NCI-H2171 treated with DMSO at 0.1 percent for 48 hours (cell line): ENCODE measurements around the gene SOX8.

Source experiments
- DNase-seq: peaks from one replicate; lab custom pipeline; 2025; lab: John Stamatoyannopoulos, UW

Gene SOX8

DNA sequence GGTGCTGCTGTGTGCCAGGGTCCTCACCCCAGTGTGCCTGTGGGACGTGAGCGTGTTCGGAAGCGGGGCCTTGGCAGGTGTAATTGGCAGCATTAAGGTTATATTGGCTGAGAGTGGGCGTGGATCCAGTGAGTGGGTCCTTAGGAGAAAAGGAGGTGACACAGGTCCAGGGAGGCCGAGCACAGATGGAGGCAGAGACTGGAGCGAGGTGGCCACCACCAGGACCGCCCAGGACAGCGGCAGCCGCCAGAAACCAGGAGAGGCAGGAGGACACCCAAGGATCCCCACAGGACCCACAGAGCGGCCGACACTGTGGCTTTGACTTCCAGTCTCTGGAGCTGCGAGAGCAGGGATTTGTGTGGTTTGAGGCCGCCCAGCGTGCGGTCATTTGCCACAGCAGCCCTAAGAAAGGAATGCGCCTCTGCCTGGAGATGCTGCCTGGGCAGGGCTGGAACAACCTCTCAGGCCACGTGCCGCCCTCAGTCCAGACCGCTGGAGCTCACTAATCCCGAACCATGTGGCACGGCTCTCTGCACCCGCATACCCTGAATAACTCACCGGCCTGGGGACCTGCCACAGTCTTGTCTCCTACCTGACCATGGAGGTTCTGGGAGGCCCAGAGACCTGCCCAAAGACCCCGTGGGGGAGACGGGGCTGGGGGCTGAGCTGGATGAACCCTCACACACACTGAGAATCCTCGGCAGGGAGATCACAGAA is 45.4 kb downstream of the SOX8 start:
- DNase-seq, result no peak

DNA sequence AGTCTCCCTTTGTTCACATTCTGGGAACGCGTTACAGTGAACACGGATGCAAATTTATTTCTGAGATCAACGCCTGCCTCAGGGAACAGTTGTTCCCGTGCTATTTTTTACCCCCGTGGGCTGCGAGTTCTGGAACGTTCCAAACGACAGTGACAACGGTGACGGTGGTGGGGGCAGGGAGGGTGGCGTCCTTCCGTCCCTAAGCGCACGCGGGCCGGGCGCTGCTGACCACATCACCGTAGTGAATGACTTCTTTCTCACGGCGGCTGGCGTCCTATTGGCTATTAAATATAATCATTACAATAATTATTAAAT is 45.9 kb downstream of the SOX8 start:
- no peak for DNase-seq

DNA sequence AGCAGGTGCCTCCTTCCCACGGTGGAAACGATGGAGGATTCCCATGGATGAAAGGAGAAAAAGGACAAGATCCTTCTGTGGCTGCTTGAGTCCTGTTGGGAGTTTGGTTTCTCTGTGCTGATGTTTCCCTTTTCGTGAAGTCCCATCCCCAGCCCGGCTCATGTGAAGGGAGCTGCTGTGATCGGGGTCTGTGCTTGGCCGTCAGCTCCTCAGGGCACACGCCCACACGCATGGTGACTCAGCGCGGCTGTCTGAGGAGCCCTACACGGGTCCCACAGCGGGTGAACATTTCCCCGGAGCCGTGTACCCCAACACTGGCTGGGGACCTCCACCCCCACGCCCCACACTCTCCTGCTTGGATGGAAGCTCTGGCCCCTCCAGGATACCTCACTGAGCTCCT is 46.5 kb downstream of the SOX8 start:
- DNase-seq, result no peak

GRCh38 chr16:1028524-1029258 is 47.1 kb downstream of the SOX8 start:
- DNase-seq, result no peak

DNA sequence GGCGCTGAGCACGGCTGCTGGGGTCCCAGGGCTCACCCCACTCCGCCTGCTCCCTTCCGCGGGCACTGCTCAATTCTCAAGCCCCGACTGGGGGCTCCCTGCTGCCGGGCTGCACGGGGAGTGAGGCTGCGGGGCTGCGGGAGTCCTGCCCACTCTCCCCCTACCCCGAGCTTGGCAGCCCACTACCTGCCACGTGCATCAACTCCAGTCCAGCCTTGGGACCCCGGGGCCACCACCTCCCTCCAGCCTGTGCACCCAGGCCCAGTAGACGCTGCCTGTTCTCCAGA is 47.6 kb downstream of the SOX8 start:
- DNase-seq, result no peak

DNA sequence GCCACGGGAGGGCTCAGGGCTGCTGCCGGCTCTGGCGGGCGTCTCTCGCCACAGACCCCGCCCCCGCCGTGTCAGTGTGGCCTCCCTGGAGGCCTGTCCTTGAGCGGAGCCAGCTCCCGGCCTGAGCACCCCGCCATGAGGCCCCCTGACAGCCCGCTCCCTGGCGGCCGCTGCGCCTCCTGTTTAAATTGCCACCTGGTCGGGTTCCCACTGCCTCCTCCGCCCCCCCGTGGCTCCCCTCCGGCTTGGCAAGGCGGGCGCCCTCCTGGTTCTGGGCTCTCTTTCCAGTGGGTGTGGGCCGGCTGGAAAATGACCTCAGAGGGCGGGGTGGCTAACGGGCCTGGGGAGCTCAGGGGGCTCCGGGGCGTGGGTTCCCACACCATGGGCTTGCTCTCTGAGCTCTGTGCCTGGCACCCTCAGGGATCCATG is 48.9 kb downstream of the SOX8 start:
- peak; percentile 55 for DNase-seq

DNA sequence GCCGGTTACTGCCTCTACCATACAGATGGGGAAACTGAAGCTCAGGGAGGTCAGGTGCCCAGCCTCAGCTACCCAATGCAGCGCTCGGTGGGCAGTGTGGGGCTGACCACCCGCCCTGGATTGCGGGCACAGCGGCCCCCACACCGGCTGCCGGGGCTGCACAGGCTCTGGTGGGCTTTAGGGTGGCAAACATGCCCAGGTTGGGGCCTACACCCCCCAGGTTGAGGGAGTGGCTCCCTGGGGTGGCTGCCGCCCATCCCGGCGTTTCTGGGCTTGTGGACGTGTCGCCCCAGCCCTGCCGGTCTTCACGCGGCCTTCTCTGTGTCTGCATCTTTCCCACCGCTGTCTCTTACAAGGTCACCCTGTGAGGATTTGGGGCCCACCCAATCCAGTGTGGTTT is 50.1 kb downstream of the SOX8 start:
- DNase-seq, result no peak

- DNase-seq, result no peak
These were observed 51.0 kb downstream of the SOX8 start for GRCh38 chr16:1032607-1033006.

GRCh38 chr16:1033128-1033679 is 51.6 kb downstream of the SOX8 start:
- DNase-seq, result no peak

GRCh38 chr16:1034230-1035065 is 52.9 kb downstream of the SOX8 start:
- no peak for DNase-seq

GRCh38 chr16:1035066-1035415 is 53.5 kb downstream of the SOX8 start:
- no peak for DNase-seq

DNA sequence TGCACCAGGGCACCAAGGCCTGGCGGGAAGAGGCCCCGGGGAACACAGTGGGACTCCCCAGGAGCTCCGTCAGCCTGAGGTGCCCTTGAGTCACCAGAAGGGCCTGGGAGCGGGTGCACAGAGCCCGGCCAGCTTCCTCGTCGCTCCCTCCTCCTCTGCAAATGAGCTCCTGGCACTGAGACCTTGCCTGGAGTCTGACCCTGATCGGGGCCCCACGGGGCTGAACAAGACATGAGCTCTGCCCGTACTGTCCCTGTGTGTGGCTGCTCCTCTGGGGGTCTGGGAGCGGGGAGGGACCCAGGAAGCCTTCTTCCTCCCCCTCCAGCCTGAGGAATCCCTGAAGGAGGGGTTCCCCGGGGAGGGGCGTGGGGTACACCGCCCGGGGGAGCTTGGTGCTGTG is 54.6 kb downstream of the SOX8 start:
- no peak for DNase-seq
